Hypothalamus (tissue), 51 donors: Measurements from ENCODE around the gene MAD1L1.
A peak's percentile ranks its signal among the peaks of the same experiment; 100 is the strongest.

ENCODE experiments used
- DNase-seq, 51 donors: peaks; one replicate each; lab custom pipeline; 2025; lab: John Stamatoyannopoulos, UW

Gene MAD1L1

GRCh38 chr7:2185715-2186114 lies 47.0 kb downstream of the MAD1L1 start:
- DNase-seq = no peak

GRCh38 chr7:2182461-2182860 lies 50.3 kb downstream of the MAD1L1 start:
- no peak for DNase-seq

- no peak for DNase-seq
These were observed 51.5 kb downstream of the MAD1L1 start for GRCh38 chr7:2181077-2181854.

GRCh38 chr7:2180081-2180480 lies 52.7 kb downstream of the MAD1L1 start:
- no peak for DNase-seq

GRCh38 chr7:2175514-2175913 lies 57.2 kb downstream of the MAD1L1 start:
- no peak for DNase-seq

DNA sequence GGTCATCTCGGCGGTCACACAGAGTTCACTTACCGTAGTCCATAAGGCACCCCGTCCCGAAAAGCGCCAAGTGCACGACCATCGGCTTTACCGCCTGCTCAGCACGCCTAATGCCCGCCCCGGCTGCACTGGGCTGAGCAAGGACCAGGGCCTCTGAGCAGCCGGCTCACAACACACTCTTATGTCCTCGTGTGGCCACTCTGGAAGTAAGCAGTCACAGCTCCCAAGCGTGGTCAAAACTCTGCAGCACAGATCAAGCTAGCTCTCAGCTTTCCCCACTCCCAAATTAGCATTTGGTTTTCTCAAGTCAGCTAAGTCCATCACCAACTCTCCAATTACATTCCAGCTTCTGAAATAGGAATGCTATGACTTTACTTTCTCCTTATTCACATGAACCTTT lies 57.7 kb downstream of the MAD1L1 start:
- DNase-seq = no peak

- DNase-seq = no peak
These were observed 59.4 kb downstream of the MAD1L1 start for GRCh38 chr7:2173189-2173827.

- no peak for DNase-seq
These were observed 60.2 kb downstream of the MAD1L1 start for GRCh38 chr7:2172311-2173188.

- DNase-seq = no peak
These were observed 60.9 kb downstream of the MAD1L1 start for GRCh38 chr7:2171855-2172254.

GRCh38 chr7:2170576-2171521 lies 61.9 kb downstream of the MAD1L1 start:
- DNase-seq = no peak

- DNase-seq = no peak
These were observed 62.7 kb downstream of the MAD1L1 start for GRCh38 chr7:2169923-2170575.

GRCh38 chr7:2168615-2169311 lies 64.0 kb downstream of the MAD1L1 start:
- DNase-seq = no peak

- DNase-seq = peak in 33 of 51 donors; percentile 8 to 86 (median 52)
These were observed 66.0 kb downstream of the MAD1L1 start for GRCh38 chr7:2166625-2167280.

DNA sequence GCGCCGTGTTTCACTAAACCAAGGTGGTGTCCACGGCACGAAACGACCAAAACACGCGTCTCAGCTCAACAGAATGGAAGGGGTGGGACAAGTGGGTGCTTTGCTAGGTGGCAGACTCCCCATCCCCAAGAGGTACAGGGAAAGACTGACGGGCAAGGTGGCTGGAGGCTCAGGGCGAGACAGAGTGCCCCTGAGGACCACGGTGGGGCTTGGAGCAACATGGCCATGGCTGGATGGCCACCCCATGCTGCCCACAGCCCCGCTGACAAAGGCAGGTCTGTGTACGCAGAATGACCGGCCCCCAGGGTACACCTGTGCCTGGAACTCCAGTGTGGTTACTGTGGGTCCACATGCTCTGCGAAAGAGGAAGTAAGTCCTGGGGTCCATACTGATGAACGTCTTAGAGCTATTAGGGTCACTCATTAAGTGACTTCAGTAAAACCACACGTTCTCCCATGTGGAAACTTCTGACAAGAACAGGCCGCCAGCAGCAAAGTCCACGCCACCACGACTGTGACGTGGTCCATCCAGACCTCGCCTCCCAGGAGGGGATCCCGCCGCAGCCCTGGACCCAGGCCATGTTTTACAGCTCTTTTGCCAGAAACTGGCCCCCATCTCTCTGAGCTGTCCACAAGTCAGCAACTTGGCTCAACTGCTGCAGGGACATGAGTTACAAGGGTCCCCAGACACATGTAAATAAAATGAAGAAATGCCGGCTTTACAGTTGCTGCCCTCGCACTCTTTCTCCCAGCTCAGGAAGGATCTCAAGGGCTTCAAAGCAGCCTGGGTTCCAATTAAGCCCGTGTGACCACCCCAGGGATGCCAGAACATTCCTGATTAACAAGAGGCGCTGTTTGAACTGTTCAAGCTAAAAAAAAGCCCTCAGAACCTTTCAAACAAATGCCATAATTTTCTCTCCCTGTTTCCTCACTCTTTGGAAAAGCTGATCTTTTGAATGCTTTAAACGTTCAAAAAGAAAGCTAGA lies 66.8 kb downstream of the MAD1L1 start:
- DNase-seq = no peak

DNA sequence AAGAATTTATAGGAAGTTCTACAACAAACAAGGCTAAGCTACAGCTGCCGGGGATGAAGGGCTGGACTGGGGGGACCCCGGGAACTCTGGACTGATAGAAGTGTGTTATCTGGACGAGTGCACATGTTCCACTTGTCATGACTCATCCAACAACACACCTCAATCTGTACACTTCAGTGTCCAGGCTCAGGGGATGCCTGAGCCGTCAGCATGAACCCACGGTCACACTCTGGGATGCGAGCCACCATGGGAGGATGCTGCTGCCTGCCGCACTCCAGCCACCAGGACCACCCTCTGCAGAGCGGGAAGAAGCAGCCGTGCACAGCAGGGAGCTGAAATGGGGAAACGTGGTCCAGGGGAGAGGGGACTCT lies 67.5 kb downstream of the MAD1L1 start:
- DNase-seq = no peak

DNA sequence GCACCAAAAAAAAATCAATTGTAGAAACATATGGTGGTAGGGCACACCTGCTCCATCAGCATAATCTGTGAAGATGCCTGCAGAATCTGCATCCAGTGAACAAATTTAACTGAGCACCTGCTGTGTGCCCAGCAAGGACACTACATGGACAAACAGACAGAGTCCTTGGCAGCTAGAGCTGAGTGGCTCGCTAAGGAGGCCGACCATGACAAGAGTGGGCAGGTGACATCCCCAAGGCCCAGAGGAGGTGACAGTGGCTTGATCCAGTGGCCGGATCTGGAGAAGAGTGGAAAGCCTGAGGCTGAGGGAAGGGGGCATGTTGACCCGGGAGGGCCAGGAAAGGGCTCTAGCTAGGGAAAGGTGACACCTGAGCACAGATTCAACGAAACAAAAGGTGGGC lies 68.1 kb downstream of the MAD1L1 start:
- no peak for DNase-seq
